CD4-positive, alpha-beta memory T cell (primary cell): ENCODE data around the gene CILP. TPM values are rescaled to one million over a fixed set of nuclear protein-coding genes. Genes with fewer than 3 reads are reported as not detected.

Source experiments
- CTCF ChIA-PET: fragments of 350-600 bp; sonication (Branson Sonifier 250); formaldehyde crosslinking; loops from one replicate; lab custom pipeline; 2021; ENCODE audit warnings: inconsistent platforms; ENCODE audit not compliant: partially characterized antibody; lab: Charles Lee
- POLR2A ChIA-PET: fragments of 350-600 bp; sonication (Branson Sonifier 250); formaldehyde crosslinking; loops from one replicate; lab custom pipeline; 2021; ENCODE audit not compliant: partially characterized antibody; lab: Charles Lee
- DNase-seq, 5 donors: peaks; one replicate each; pipeline versions ENCODE4 v3.0.0 to v3.0.0-alpha.2; 2020 to 2022; ENCODE audit warnings: mixed read lengths in 1 of 5
- H3K27ac ChIP-seq: one replicate; pipeline ENCODE4 v1.7.0; 2013; ENCODE audit warnings: low read depth, low read length
- H3K27me3 ChIP-seq: 2 replicates; pipeline ENCODE4 v1.7.0; 2013; ENCODE audit warnings: mild to moderate bottlenecking, low read length, moderate library complexity; ENCODE audit not compliant: insufficient read depth
- H3K36me3 ChIP-seq: 2 replicates; pipeline ENCODE4 v1.7.0; 2013; ENCODE audit warnings: mild to moderate bottlenecking, low read length, moderate library complexity; ENCODE audit not compliant: insufficient read depth
- H3K4me1 ChIP-seq: 2 replicates; pipeline ENCODE4 v1.7.0; 2013; ENCODE audit warnings: mild to moderate bottlenecking, low read length, moderate library complexity; ENCODE audit not compliant: insufficient read depth
- H3K4me3 ChIP-seq, 2 donors: one replicate each; pipeline ENCODE4 v1.7.0; 2013; ENCODE audit warnings: low read length in 2 of 2, mild to moderate bottlenecking in 1 of 2
- H3K9me3 ChIP-seq, 2 donors: one replicate each; pipeline ENCODE4 v1.7.0; 2013; ENCODE audit warnings: low read length in 2 of 2, control low read depth in 1 of 2; ENCODE audit not compliant: control insufficient read depth in 1 of 2
- H3K27ac Mint-ChIP-seq, 7 donors: one replicate each; pipeline ENCODE4 v1.8.0; 2020 to 2021; ENCODE audit warnings: mixed read lengths in 7 of 7, mild to moderate bottlenecking in 6 of 7, inconsistent platforms in 3 of 7, moderate library complexity in 3 of 7
- H3K27me3 Mint-ChIP-seq, 2 donors: one replicate each; pipeline ENCODE4 v1.8.0; 2020 to 2021; ENCODE audit warnings: mixed read lengths in 2 of 2
- H3K36me3 Mint-ChIP-seq, 2 donors: one replicate each; pipeline ENCODE4 v1.8.0; 2020 to 2021; ENCODE audit warnings: mixed read lengths in 2 of 2, inconsistent platforms in 1 of 2, mild to moderate bottlenecking in 1 of 2
- H3K4me1 Mint-ChIP-seq, 4 donors: one replicate each; pipeline ENCODE4 v1.8.0; 2020 to 2021; ENCODE audit warnings: mixed read lengths in 4 of 4, mild to moderate bottlenecking in 1 of 4
- H3K4me3 Mint-ChIP-seq, 8 donors: one replicate each; pipeline ENCODE4 v1.8.0; 2020 to 2021; ENCODE audit warnings: mixed read lengths in 8 of 8, mild to moderate bottlenecking in 7 of 8, moderate library complexity in 6 of 8, inconsistent platforms in 3 of 8
- H3K9me3 Mint-ChIP-seq, 8 donors: one replicate each; pipeline ENCODE4 v1.8.0; 2020 to 2021; ENCODE audit warnings: mixed read lengths in 8 of 8, mild to moderate bottlenecking in 5 of 8, inconsistent platforms in 3 of 8, moderate library complexity in 1 of 8
- intact Hi-C: fragments of 100-400 bp; cut with micrococcal nuclease; formaldehyde crosslinking; loops from one replicate; pipeline ENCODE4 v1.15.1; 2023
- polyA plus RNA-seq, 2 donors: library from polyadenylated mRNA; unstranded; fragments of 300-500 nt; fragmentation: Illumina TruSeq; gene quantifications; one replicate each; pipeline ENCODE4 v1.2.3, GENCODE V29; 2021
- total RNA-seq, 2 experiments: library from RNA; stranded (reverse); gene quantifications; one replicate each; pipeline ENCODE4 v1.2.3, GENCODE V29; 2021

The CILP gene
- total and polyA plus RNA-seq, 4 experiments from 2014 or later, result 0.42 to 0.44 TPM; not detected in 2

GRCh38 chr15:65209701-65210643, 1.3 kb downstream of the CILP start:
- no peaks in the 10 kb centered on the region for H3K36me3 ChIP-seq
- peaks cover 2 to 5% of the 10 kb centered on the region in 2 donors for H3K27me3 Mint-ChIP-seq
- H3K36me3 Mint-ChIP-seq, result no peaks in the 10 kb centered on the region
- CTCF ChIA-PET, result no interaction called here
- intact Hi-C loops, result no loop called here
- no peaks in the 10 kb centered on the region for H3K9me3 Mint-ChIP-seq
- H3K4me1 Mint-ChIP-seq, result no peaks in the 10 kb centered on the region
- H3K4me1 ChIP-seq, result no peaks in the 10 kb centered on the region
- no peaks in the 10 kb centered on the region for H3K9me3 ChIP-seq
- no peak overlapping the region for H3K4me3 Mint-ChIP-seq
- H3K27ac Mint-ChIP-seq, result no peak overlapping the region
- no peaks in the 10 kb centered on the region for H3K27me3 ChIP-seq
- no peak for DNase-seq
- H3K27ac ChIP-seq, result no peak overlapping the region
- H3K4me3 ChIP-seq, result no peak overlapping the region
- POLR2A ChIA-PET, result no interaction called here

GRCh38 chr15:65208647-65209046, 2.6 kb downstream of the CILP start:
- peaks cover 2 to 5% of the 10 kb centered on the region in 2 donors for H3K27me3 Mint-ChIP-seq
- no peak overlapping the region for H3K4me3 ChIP-seq
- no peak overlapping the region for H3K27ac ChIP-seq
- H3K4me3 Mint-ChIP-seq, result no peak overlapping the region
- H3K9me3 ChIP-seq, result no peaks in the 10 kb centered on the region
- no peaks in the 10 kb centered on the region for H3K4me1 Mint-ChIP-seq
- intact Hi-C loops, result no loop called here
- no peak overlapping the region for H3K27ac Mint-ChIP-seq
- POLR2A ChIA-PET, result interaction anchor here (1.1 kb wide), 1 partner anchor 96 kb away, joined by 5 read pairs; the partner anchor contains the start of gene RNU5B-1
- H3K4me1 ChIP-seq, result no peaks in the 10 kb centered on the region
- H3K36me3 Mint-ChIP-seq, result no peaks in the 10 kb centered on the region
- DNase-seq, result no peak
- no peaks in the 10 kb centered on the region for H3K27me3 ChIP-seq
- H3K36me3 ChIP-seq, result no peaks in the 10 kb centered on the region
- CTCF ChIA-PET, result interaction anchor here (0.9 kb wide), 1 partner anchor 89 kb away, joined by 3 read pairs; no protein-coding TSS in a partner anchor
- H3K9me3 Mint-ChIP-seq, result no peaks in the 10 kb centered on the region

- Mint-ChIP-seq H3K27ac (no peak overlapping the region), H3K4me1 (no peaks in the 10 kb centered on the region), H3K36me3 (no peaks in the 10 kb centered on the region), H3K9me3 (peaks cover 0 to 2% (median 0%) of the 10 kb centered on the region in 8 donors), H3K4me3 (no peak overlapping the region), H3K27me3 (peaks cover 2 to 5% of the 10 kb centered on the region in 2 donors)
- Histone ChIP-seq H3K27me3 (no peaks in the 10 kb centered on the region), H3K4me1 (no peaks in the 10 kb centered on the region), H3K9me3 (no peaks in the 10 kb centered on the region), H3K4me3 (no peak overlapping the region), H3K36me3 (no peaks in the 10 kb centered on the region), H3K27ac (no peak overlapping the region)
- CTCF ChIA-PET, result interaction anchor here (0.7 kb wide), 1 partner anchor 90 kb away, joined by 3 read pairs; no protein-coding TSS in a partner anchor
- DNase-seq, result no peak
- POLR2A ChIA-PET, result no interaction called here
- intact Hi-C loops, result no loop called here
Observed at GRCh38 chr15:65207280-65207840, 3.9 kb downstream of the CILP start.

GRCh38 chr15:65206750-65207149, 4.5 kb downstream of the CILP start:
- no peak overlapping the region for H3K27ac ChIP-seq
- H3K4me3 ChIP-seq, result no peak overlapping the region
- Mint-ChIP-seq H3K27me3 (peaks cover 2 to 4% of the 10 kb centered on the region in 2 donors), H3K9me3 (peaks cover 0 to 2% (median 0%) of the 10 kb centered on the region in 8 donors), H3K36me3 (no peaks in the 10 kb centered on the region), H3K27ac (no peak overlapping the region), H3K4me1 (no peaks in the 10 kb centered on the region), H3K4me3 (no peak overlapping the region)
- no peak for DNase-seq
- no peaks in the 10 kb centered on the region for H3K4me1 ChIP-seq
- ChIA-PET POLR2A (no interaction called here), CTCF (no interaction called here)
- no peaks in the 10 kb centered on the region for H3K36me3 ChIP-seq
- H3K9me3 ChIP-seq, result no peaks in the 10 kb centered on the region
- H3K27me3 ChIP-seq, result no peaks in the 10 kb centered on the region
- intact Hi-C loops, result no loop called here

- no peaks in the 10 kb centered on the region for H3K36me3 ChIP-seq
- Mint-ChIP-seq H3K27me3 (peaks cover 2 to 4% of the 10 kb centered on the region in 2 donors), H3K9me3 (peaks cover 0 to 2% (median 0%) of the 10 kb centered on the region in 8 donors), H3K27ac (no peak overlapping the region), H3K4me1 (no peaks in the 10 kb centered on the region), H3K4me3 (no peak overlapping the region), H3K36me3 (no peaks in the 10 kb centered on the region)
- no peaks in the 10 kb centered on the region for H3K4me1 ChIP-seq
- CTCF ChIA-PET, result no interaction called here
- POLR2A ChIA-PET, result interaction anchor here (0.5 to 0.6 kb wide), 2 partner anchors 791 to 1080 kb away, joined by 3 read pairs; no protein-coding TSS in a partner anchor
- H3K27me3 ChIP-seq, result no peaks in the 10 kb centered on the region
- no peak overlapping the region for H3K4me3 ChIP-seq
- DNase-seq, result no peak
- no peak overlapping the region for H3K27ac ChIP-seq
- intact Hi-C loops, result no loop called here
- no peaks in the 10 kb centered on the region for H3K9me3 ChIP-seq
Observed at GRCh38 chr15:65204931-65205660, 6.2 kb downstream of the CILP start.

GRCh38 chr15:65204236-65204930, 6.9 kb downstream of the CILP start:
- H3K4me3 Mint-ChIP-seq, result no peak overlapping the region
- H3K27ac Mint-ChIP-seq, result no peak overlapping the region
- CTCF ChIA-PET, result no interaction called here
- H3K9me3 Mint-ChIP-seq, result peaks cover 0 to 2% (median 0%) of the 10 kb centered on the region in 8 donors
- H3K27me3 Mint-ChIP-seq, result peaks cover 2 to 4% of the 10 kb centered on the region in 2 donors
- no peaks in the 10 kb centered on the region for H3K27me3 ChIP-seq
- no peaks in the 10 kb centered on the region for H3K4me1 Mint-ChIP-seq
- no peak overlapping the region for H3K27ac ChIP-seq
- intact Hi-C loops, result no loop called here
- H3K4me3 ChIP-seq, result no peak overlapping the region
- H3K36me3 Mint-ChIP-seq, result no peaks in the 10 kb centered on the region
- H3K4me1 ChIP-seq, result no peaks in the 10 kb centered on the region
- H3K36me3 ChIP-seq, result no peaks in the 10 kb centered on the region
- DNase-seq, result no peak
- POLR2A ChIA-PET, result interaction anchor here (0.5 to 0.6 kb wide), 2 partner anchors 792 to 1080 kb away, joined by 3 read pairs; no protein-coding TSS in a partner anchor
- H3K9me3 ChIP-seq, result no peaks in the 10 kb centered on the region
